ENCODE results near the gene SWSAP1.
"Not testable (repeated sequence)": the region's sequence is repeated elsewhere in the genome, so short reads cannot be mapped to it uniquely, and the experiment has no call there.

The SWSAP1 gene

DNA sequence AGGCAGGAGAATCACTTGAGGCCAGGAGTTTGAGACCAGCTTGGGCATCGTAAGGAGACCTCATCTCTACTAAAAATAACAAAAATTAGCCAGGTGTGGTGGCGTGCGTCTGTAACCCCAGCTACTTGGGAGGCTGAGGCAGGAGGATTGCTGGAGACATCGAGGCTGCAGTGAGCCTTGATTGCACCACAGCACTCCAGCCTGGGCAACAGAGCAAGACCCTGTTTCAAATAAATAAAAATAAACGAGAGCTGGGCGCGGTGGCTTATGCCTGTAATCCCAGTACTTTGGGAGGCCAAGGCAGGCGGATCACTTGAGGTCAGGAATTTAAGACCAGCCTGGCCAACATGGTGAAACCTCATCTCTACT lies 34.4 kb upstream of the SWSAP1 start:
- not testable (repeated sequence) for H3K4me3 ChIP-seq (ENCODE audit: low read depth, low read length); H3K9me3 ChIP-seq (ENCODE audit: control insufficient read depth, insufficient read depth, low read depth, low read length); H3K4me1 ChIP-seq (ENCODE audit: control insufficient read depth, insufficient read depth, low read length)
- peak; percentile 87; the same call in 1 of the 2 replicates for TF ChIP-seq ZNF121 (tag by site-specific recombination; IDR thresholded peaks at IDR 0.05)
- CTCF ChIA-PET, result interaction anchor here (0.5 to 0.9 kb wide), 4 partner anchors 46 to 351 kb away, joined by 3 to 5 read pairs (median 4); no protein-coding TSS in a partner anchor
- peaks cover 0 to 31% of the 10 kb centered on the region in 2 experiments; a peak in 2 of 3 replicates for H3K36me3 ChIP-seq (ENCODE audit: control insufficient read depth in 2 of 2, insufficient read depth in 1 of 2, low read length in 2 of 2)
- POLR2A ChIA-PET, result interaction anchor here (0.6 to 2.2 kb wide), 5 partner anchors 9 to 615 kb away, joined by 3 to 12 read pairs (median 3); partner anchors contain the start of gene SWSAP1
- peak overlapping the region; percentile 47; the same call in 1 of the 2 replicates for H3K27ac ChIP-seq (ENCODE audit: extremely low read depth, low read depth, low read length)

DNA sequence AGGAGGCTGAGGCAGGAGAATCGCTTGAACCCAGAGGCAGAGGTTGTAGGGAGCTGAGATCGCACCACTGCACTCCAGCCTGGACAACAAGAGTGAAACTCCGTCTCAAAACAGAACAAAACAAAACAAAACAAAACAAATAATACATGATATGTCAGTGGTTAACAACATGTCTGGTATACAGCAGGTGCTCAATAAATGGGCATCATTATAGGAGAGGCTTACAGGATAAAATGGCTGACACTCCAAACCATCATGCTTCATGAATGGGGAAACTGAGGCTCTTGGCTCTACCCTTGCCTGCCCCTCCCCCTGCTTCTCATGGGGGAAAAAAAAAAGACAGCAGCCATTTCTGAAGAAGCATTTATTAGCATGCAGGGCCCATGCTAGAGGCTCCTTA lies 32.0 kb upstream of the SWSAP1 start:
- Histone ChIP-seq H3K9me3 (ENCODE audit: control insufficient read depth, insufficient read depth, low read depth, low read length) (no peaks in the 10 kb centered on the region), H3K4me3 (ENCODE audit: low read depth, low read length) (no peak overlapping the region), H3K27ac (ENCODE audit: extremely low read depth, low read depth, low read length) (no peak overlapping the region), H3K36me3 (ENCODE audit: control insufficient read depth in 2 of 2, insufficient read depth in 1 of 2, low read length in 2 of 2) (peaks cover 0 to 12% of the 10 kb centered on the region in 2 experiments; a peak in 1 of 3 replicates), H3K4me1 (ENCODE audit: control insufficient read depth, insufficient read depth, low read length) (no peaks in the 10 kb centered on the region)
- no peak for TF ChIP-seq ZNF175 (tag by site-specific recombination; IDR thresholded peaks at IDR 0.05)
- TF ChIP-seq ZNF792 (tag by site-specific recombination; IDR thresholded peaks at IDR 0.05), result peak; percentile 91
- no peak for TF ChIP-seq ZBTB8A (tag by site-specific recombination; IDR thresholded peaks at IDR 0.05)
- POLR2A ChIA-PET, result no interaction called here
- CTCF ChIA-PET, result interaction anchor here (0.6 kb wide), 1 partner anchor 15 kb away, joined by 3 read pairs; no protein-coding TSS in a partner anchor

DNA sequence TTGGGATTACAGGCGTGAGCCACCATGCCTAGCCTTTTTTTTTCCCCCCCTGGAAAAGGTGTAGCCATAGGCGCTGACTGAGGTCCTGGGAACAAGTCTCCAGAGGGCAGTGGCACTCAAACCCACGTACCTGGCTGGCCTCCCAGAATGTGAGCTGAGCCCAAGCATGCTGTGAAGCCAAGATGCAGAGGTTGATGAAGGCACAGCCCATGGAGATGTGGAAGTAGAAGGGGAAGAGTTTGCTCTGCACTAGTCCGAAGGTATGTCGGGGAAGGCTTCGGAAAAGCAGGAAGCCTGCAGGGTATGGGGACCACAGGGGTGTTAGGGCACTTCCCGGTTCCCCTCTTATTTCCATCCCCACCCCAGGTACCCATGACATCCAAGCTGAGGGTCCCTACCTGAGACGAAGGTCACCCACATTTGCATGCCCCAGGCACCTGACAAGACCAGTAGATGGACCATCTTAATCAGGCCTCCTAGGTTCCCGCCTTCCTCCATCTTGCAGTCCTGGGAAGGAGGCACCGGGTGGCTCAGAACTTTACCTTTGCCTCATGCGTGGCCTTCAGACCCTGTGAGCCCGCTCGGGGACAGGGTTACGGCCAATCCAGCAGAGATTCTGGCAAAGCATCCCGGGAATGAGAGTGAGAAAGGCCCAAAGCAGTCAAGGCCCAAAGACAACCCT lies 29.2 kb upstream of the SWSAP1 start:
- CTCF ChIA-PET, result interaction anchor here (1.1 to 2.1 kb wide), 4 partner anchors 12 to 59 kb away, joined by 3 to 19 read pairs (median 4); no protein-coding TSS in a partner anchor
- peak overlapping the region; percentile 72; the same call in 1 of the 2 replicates for H3K4me3 ChIP-seq (ENCODE audit: low read depth, low read length)
- no peaks in the 10 kb centered on the region for H3K4me1 ChIP-seq (ENCODE audit: control insufficient read depth, insufficient read depth, low read length)
- TF ChIP-seq ZFHX2 (tag by site-specific recombination; conservative IDR thresholded peaks at IDR 0.05), result peak; percentile 39
- TF ChIP-seq ZNF202 (tag by site-specific recombination; IDR thresholded peaks at IDR 0.05; ENCODE audit: borderline replicate concordance), result no peak
- peak; percentile 19; the same call in 1 of the 2 replicates for TF ChIP-seq ZNF600 (tag by site-specific recombination; IDR thresholded peaks at IDR 0.05)
- peak; percentile 46; the same call in 1 of the 2 replicates for TF ChIP-seq IKZF3 (tag by site-specific recombination; IDR thresholded peaks at IDR 0.05)
- H3K27ac ChIP-seq (ENCODE audit: extremely low read depth, low read depth, low read length), result peak overlapping the region; percentile 55; the same call in 1 of the 2 replicates
- POLR2A ChIA-PET, result interaction anchor here (1.1 to 3.2 kb wide), 7 partner anchors 21 to 36 kb away, joined by 3 to 36 read pairs (median 8); partner anchors contain the start of gene SWSAP1
- no peaks in the 10 kb centered on the region for H3K9me3 ChIP-seq (ENCODE audit: control insufficient read depth, insufficient read depth, low read depth, low read length)
- H3K36me3 ChIP-seq (ENCODE audit: control insufficient read depth in 2 of 2, insufficient read depth in 1 of 2, low read length in 2 of 2), result peaks cover 0 to 12% of the 10 kb centered on the region in 2 experiments; a peak in 1 of 3 replicates

DNA sequence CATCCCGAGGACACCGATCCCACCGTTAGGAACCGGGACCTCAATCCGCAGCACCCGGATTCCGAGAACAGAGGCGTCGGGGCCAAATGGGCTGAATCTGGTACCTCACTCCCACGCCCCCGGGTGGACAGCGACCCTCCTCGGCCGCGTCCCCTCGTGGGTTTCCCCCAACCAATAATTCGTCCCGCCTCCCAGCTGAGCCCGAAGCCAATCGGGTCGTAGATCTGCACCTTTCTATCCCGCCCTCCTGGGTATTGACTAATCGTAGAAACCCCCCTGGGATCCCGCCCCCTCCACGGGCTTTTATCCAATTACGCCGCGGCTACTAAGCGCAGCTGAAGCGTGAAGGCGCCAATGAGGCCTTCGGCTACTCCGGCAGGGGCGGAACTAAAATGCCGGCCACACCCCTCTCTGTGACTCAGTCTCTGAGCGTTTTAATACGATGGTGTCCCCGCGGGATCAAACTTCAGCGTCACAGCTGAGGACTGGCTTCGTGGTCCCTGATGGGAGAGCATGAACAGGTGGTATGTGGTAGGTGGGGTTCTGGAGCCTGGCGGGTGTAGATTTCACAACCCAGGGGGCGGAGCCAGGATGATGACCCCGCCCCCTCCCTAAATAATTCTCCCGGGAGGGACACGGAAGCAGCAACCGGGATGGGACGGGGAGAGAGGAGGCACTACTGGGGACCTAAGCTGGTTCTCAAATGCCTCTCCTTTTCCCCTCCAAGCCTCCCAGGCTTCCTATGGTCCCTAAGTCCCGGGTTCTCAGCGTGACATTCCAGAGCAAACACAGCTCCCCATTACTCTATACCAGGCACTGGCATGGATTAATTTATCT lies 28.1 kb upstream of the SWSAP1 start, which contains the start of the genes CCDC159 and TMEM205:
Gene CCDC159 (plus strand): TSS at position 416 of the 837 bp plus-strand sequence. CDS start 88 bp downstream, at position 504.
Gene TMEM205 (minus strand): TSS at position 165 of the 837 bp plus-strand sequence. CDS start 649 bp downstream, outside the sequence.
- peak within 1 kb of the TSS; percentile 55; the same call in 1 of the 2 replicates for H3K27ac ChIP-seq (ENCODE audit: extremely low read depth, low read depth, low read length)
- TF ChIP-seq, protein P1, sequence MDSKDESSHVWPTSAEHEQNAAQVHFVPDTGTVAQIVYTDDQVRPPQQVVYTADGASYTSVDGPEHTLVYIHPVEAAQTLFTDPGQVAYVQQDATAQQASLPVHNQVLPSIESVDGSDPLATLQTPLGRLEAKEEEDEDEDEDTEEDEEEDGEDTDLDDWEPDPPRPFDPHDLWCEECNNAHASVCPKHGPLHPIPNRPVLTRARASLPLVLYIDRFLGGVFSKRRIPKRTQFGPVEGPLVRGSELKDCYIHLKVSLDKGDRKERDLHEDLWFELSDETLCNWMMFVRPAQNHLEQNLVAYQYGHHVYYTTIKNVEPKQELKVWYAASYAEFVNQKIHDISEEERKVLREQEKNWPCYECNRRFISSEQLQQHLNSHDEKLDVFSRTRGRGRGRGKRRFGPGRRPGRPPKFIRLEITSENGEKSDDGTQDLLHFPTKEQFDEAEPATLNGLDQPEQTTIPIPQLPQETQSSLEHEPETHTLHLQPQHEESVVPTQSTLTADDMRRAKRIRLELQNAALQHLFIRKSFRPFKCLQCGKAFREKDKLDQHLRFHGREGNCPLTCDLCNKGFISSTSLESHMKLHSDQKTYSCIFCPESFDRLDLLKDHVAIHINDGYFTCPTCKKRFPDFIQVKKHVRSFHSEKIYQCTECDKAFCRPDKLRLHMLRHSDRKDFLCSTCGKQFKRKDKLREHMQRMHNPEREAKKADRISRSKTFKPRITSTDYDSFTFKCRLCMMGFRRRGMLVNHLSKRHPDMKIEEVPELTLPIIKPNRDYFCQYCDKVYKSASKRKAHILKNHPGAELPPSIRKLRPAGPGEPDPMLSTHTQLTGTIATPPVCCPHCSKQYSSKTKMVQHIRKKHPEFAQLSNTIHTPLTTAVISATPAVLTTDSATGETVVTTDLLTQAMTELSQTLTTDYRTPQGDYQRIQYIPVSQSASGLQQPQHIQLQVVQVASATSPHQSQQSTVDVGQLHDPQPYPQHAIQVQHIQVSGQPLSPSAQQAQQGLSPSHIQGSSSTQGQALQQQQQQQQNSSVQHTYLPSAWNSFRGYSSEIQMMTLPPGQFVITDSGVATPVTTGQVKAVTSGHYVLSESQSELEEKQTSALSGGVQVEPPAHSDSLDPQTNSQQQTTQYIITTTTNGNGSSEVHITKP (tag by site-specific recombination; IDR thresholded peaks at IDR 0.05), result peak; percentile 65
- TF ChIP-seq, protein P2, sequence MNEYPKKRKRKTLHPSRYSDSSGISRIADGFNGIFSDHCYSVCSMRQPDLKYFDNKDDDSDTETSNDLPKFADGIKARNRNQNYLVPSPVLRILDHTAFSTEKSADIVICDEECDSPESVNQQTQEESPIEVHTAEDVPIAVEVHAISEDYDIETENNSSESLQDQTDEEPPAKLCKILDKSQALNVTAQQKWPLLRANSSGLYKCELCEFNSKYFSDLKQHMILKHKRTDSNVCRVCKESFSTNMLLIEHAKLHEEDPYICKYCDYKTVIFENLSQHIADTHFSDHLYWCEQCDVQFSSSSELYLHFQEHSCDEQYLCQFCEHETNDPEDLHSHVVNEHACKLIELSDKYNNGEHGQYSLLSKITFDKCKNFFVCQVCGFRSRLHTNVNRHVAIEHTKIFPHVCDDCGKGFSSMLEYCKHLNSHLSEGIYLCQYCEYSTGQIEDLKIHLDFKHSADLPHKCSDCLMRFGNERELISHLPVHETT (tag by site-specific recombination; IDR thresholded peaks at IDR 0.05), result peak; percentile 20; the same call in 1 of the 2 replicates
- TF ChIP-seq ZNF335 (tag by site-specific recombination; conservative IDR thresholded peaks at IDR 0.05), result peak; percentile 49; the same call in 1 of the 2 replicates
- no peak for TF ChIP-seq ZNF571 (tag by site-specific recombination; IDR thresholded peaks at IDR 0.05)
- TF ChIP-seq KLF16 (tag by site-specific recombination; IDR thresholded peaks at IDR 0.05), result peak; percentile 80
- peak; percentile 88 for TF ChIP-seq KLF8 (tag by site-specific recombination; IDR thresholded peaks at IDR 0.05)
- TF ChIP-seq RBAK (tag by site-specific recombination; IDR thresholded peaks at IDR 0.05), result no peak
- peak; percentile 90 for TF ChIP-seq SCRT1 (tag by site-specific recombination; IDR thresholded peaks at IDR 0.05; ENCODE audit: borderline replicate concordance)
- peak; percentile 45; the same call in 1 of the 2 replicates for TF ChIP-seq ZBTB17 (tag by site-specific recombination; IDR thresholded peaks at IDR 0.05)
- no peak for TF ChIP-seq ZNF423 (tag by site-specific recombination; IDR thresholded peaks at IDR 0.05)
- no peak for TF ChIP-seq ZNF473 (tag by site-specific recombination; IDR thresholded peaks at IDR 0.05)
- peak; percentile 98 for TF ChIP-seq SCRT2 (tag by site-specific recombination; IDR thresholded peaks at IDR 0.05)

More for the DNA sequence above, 28.1 kb upstream of the SWSAP1 start, which contains the start of the genes CCDC159 and TMEM205:
- H3K4me1 ChIP-seq (ENCODE audit: control insufficient read depth, insufficient read depth, low read length), result no peaks in the 10 kb centered on the region
- POLR2A ChIA-PET, result interaction anchor here (0.6 to 3.2 kb wide), 12 partner anchors 15 to 188 kb away, joined by 3 to 36 read pairs (median 5); partner anchors contain the start of genes ODAD3, PRKCSH and SWSAP1
- H3K36me3 ChIP-seq (ENCODE audit: control insufficient read depth in 2 of 2, insufficient read depth in 1 of 2, low read length in 2 of 2), result peaks cover 0 to 10% of the 10 kb centered on the region in 2 experiments; a peak in 1 of 3 replicates
- CTCF ChIA-PET, result interaction anchor here (0.8 to 2.1 kb wide), 6 partner anchors 34 to 136 kb away, joined by 3 to 19 read pairs (median 3); no protein-coding TSS in a partner anchor
- H3K9me3 ChIP-seq (ENCODE audit: control insufficient read depth, insufficient read depth, low read depth, low read length), result no peaks in the 10 kb centered on the region
- H3K4me3 ChIP-seq (ENCODE audit: low read depth, low read length), result peak within 1 kb of the TSS; percentile 72
